ENCODE measurements around the gene MYO10.

DNA sequence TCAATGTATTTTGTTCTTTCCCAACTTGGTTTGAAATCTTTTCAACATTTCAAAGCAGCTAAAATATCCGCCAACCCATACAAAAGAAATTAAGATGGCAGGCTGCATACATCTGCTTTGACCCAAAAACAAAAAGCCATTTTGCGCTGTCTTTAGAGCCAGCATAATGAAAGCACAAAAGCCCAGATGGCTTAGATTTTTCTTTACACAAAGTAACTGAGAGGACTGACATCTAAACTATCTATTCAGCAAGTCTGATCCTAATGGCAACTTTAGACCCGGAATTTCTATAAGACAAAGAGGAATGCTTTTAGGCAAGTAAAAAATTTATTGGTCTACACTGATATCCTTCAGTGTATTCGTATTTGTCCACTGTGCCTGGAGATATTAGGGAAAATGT, 86.3 kb downstream of the MYO10 start:
- TF ChIP-seq TCF4 (CRISPR knock-in tag; IDR thresholded peaks at IDR 0.05; ENCODE audit: borderline replicate concordance), result no peak
- no peak for TF ChIP-seq ZC3H10 (CRISPR knock-in tag; IDR thresholded peaks at IDR 0.05)
- TF ChIP-seq, protein P1, sequence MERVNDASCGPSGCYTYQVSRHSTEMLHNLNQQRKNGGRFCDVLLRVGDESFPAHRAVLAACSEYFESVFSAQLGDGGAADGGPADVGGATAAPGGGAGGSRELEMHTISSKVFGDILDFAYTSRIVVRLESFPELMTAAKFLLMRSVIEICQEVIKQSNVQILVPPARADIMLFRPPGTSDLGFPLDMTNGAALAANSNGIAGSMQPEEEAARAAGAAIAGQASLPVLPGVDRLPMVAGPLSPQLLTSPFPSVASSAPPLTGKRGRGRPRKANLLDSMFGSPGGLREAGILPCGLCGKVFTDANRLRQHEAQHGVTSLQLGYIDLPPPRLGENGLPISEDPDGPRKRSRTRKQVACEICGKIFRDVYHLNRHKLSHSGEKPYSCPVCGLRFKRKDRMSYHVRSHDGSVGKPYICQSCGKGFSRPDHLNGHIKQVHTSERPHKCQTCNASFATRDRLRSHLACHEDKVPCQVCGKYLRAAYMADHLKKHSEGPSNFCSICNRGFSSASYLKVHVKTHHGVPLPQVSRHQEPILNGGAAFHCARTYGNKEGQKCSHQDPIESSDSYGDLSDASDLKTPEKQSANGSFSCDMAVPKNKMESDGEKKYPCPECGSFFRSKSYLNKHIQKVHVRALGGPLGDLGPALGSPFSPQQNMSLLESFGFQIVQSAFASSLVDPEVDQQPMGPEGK (CRISPR knock-in tag; IDR thresholded peaks at IDR 0.05; ENCODE audit: borderline replicate concordance), result no peak
- TF ChIP-seq, protein P2, sequence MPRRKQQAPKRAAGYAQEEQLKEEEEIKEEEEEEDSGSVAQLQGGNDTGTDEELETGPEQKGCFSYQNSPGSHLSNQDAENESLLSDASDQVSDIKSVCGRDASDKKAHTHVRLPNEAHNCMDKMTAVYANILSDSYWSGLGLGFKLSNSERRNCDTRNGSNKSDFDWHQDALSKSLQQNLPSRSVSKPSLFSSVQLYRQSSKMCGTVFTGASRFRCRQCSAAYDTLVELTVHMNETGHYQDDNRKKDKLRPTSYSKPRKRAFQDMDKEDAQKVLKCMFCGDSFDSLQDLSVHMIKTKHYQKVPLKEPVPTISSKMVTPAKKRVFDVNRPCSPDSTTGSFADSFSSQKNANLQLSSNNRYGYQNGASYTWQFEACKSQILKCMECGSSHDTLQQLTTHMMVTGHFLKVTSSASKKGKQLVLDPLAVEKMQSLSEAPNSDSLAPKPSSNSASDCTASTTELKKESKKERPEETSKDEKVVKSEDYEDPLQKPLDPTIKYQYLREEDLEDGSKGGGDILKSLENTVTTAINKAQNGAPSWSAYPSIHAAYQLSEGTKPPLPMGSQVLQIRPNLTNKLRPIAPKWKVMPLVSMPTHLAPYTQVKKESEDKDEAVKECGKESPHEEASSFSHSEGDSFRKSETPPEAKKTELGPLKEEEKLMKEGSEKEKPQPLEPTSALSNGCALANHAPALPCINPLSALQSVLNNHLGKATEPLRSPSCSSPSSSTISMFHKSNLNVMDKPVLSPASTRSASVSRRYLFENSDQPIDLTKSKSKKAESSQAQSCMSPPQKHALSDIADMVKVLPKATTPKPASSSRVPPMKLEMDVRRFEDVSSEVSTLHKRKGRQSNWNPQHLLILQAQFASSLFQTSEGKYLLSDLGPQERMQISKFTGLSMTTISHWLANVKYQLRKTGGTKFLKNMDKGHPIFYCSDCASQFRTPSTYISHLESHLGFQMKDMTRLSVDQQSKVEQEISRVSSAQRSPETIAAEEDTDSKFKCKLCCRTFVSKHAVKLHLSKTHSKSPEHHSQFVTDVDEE (CRISPR knock-in tag; IDR thresholded peaks at IDR 0.05), result no peak
- no peak for TF ChIP-seq GLIS3 (CRISPR knock-in tag; IDR thresholded peaks at IDR 0.05)
- no peak for TF ChIP-seq TOX (CRISPR knock-in tag; IDR thresholded peaks at IDR 0.05; ENCODE audit: borderline replicate concordance)
